HG03439 (cell line): ENCODE data around the gene PRKCB.

Source experiments
- ATAC-seq: cut with Tn5 transposase; IDR thresholded peaks from one replicate; pipeline ENCODE4 v1.9.1; 2021; ENCODE audit warnings: mild to moderate bottlenecking, moderate library complexity; ENCODE audit not compliant: unreplicated experiment

The PRKCB gene

GRCh38 chr16:24118126-24118821 lies 282.5 kb downstream of the PRKCB start:
- no peak for ATAC-seq

- no peak for ATAC-seq
Observed at GRCh38 chr16:24119807-24120206, 284.0 kb downstream of the PRKCB start.

GRCh38 chr16:24123275-24123674 lies 287.5 kb downstream of the PRKCB start:
- no peak for ATAC-seq

GRCh38 chr16:24124291-24124690 lies 288.5 kb downstream of the PRKCB start:
- no peak for ATAC-seq

- ATAC-seq: no peak
Observed at GRCh38 chr16:24125214-24125613, 289.4 kb downstream of the PRKCB start.

GRCh38 chr16:24129412-24129918 lies 293.7 kb downstream of the PRKCB start:
- no peak for ATAC-seq

- no peak for ATAC-seq
Observed at GRCh38 chr16:24130494-24131085, 294.8 kb downstream of the PRKCB start.

GRCh38 chr16:24131294-24131693 lies 295.5 kb downstream of the PRKCB start:
- no peak for ATAC-seq

- no peak for ATAC-seq
Observed at GRCh38 chr16:24132048-24132796, 296.4 kb downstream of the PRKCB start.

GRCh38 chr16:24132797-24133155 lies 297.0 kb downstream of the PRKCB start:
- ATAC-seq: no peak

GRCh38 chr16:24135624-24136565 lies 300.1 kb downstream of the PRKCB start:
- no peak for ATAC-seq

GRCh38 chr16:24138024-24138423 lies 302.2 kb downstream of the PRKCB start:
- ATAC-seq: no peak

GRCh38 chr16:24138575-24138974 lies 302.8 kb downstream of the PRKCB start:
- ATAC-seq: no peak

GRCh38 chr16:24139282-24139681 lies 303.5 kb downstream of the PRKCB start:
- ATAC-seq: no peak

- ATAC-seq: no peak
Observed at GRCh38 chr16:24140730-24141129, 304.9 kb downstream of the PRKCB start.

- ATAC-seq: no peak
Observed at GRCh38 chr16:24141466-24141865, 305.7 kb downstream of the PRKCB start.

- ATAC-seq: no peak
Observed at GRCh38 chr16:24141917-24142316, 306.1 kb downstream of the PRKCB start.

- ATAC-seq: no peak
Observed at GRCh38 chr16:24145927-24146326, 310.1 kb downstream of the PRKCB start.

GRCh38 chr16:24146518-24146917 lies 310.7 kb downstream of the PRKCB start:
- ATAC-seq: no peak

- ATAC-seq: no peak
Observed at GRCh38 chr16:24149102-24149501, 313.3 kb downstream of the PRKCB start.

GRCh38 chr16:24150282-24150681 lies 314.5 kb downstream of the PRKCB start:
- no peak for ATAC-seq
